SU-DHL-6 (cell line): ENCODE measurements around the gene PXN.

ENCODE experiments used
- H2AFZ ChIP-seq: fragments of 200-600 bp; sonication (generic); 2 replicates; pipeline ENCODE4 v1.6.1; 2014; ENCODE audit warnings: low read depth, mild to moderate bottlenecking, moderate library complexity, mixed read lengths, antibody characterized with exemption, low read length; ENCODE audit not compliant: severe bottlenecking
- H3F3A ChIP-seq: fragments of 200-600 bp; shearing (Covaris generic); 2 replicates; pipeline ENCODE4 v1.6.0; 2016; ENCODE audit warnings: antibody characterized with exemption, mild to moderate bottlenecking; ENCODE audit not compliant: insufficient read depth
- H3K27ac ChIP-seq: fragments of 200-600 bp; sonication (generic); 2 replicates; pipeline ENCODE4 v1.5.1; 2016; ENCODE audit warnings: low read depth, mild to moderate bottlenecking, low read length, moderate library complexity, mixed read lengths
- H3K27me3 ChIP-seq: fragments of 200-600 bp; sonication (generic), shearing (Covaris generic); 2 replicates; pipeline ENCODE4 v1.6.0; 2014; ENCODE audit warnings: mild to moderate bottlenecking, low read length
- H3K36me3 ChIP-seq: fragments of 200-600 bp; sonication (generic); 2 replicates; pipeline ENCODE4 v1.6.1; 2014; ENCODE audit warnings: mild to moderate bottlenecking, low read length, mixed read lengths
- H3K4me2 ChIP-seq: fragments of 300-600, 200-600 bp; shearing (Covaris generic), sonication (generic); 2 replicates; pipeline ENCODE4 v1.6.0; 2014; ENCODE audit warnings: low read length, low read depth, mild to moderate bottlenecking; ENCODE audit not compliant: poor library complexity, severe bottlenecking
- H3K4me3 ChIP-seq: fragments of 200-600 bp; sonication (generic); 2 replicates; pipeline ENCODE4 v1.5.1; 2014; ENCODE audit warnings: antibody characterized with exemption, low read length, mild to moderate bottlenecking, mixed read lengths; ENCODE audit not compliant: insufficient read depth, poor library complexity, severe bottlenecking
- H3K79me2 ChIP-seq: fragments of 200-600 bp; sonication (generic); 2 replicates; pipeline ENCODE4 v1.6.1; 2014; ENCODE audit warnings: mild to moderate bottlenecking, low read length, moderate library complexity; ENCODE audit not compliant: insufficient read depth
- H3K9ac ChIP-seq: fragments of 200-600 bp; sonication (generic); 2 replicates; pipeline ENCODE4 v1.7.0; 2014; ENCODE audit warnings: mild to moderate bottlenecking, low read length
- H3K9me2 ChIP-seq: fragments of 200-600 bp; sonication (generic); replicated peaks from 2 replicates; pipeline ENCODE4 v1.6.1; 2014; ENCODE audit warnings: low read length; ENCODE audit not compliant: insufficient read depth
- H3K9me3 ChIP-seq: fragments of 200-600 bp; sonication (generic); 2 replicates; pipeline ENCODE4 v1.6.1; 2014; ENCODE audit warnings: low read length, mixed read lengths; ENCODE audit not compliant: insufficient read depth
- H4K20me1 ChIP-seq: fragments of 200-600 bp; sonication (generic); 2 replicates; pipeline ENCODE4 v1.6.1; 2014; ENCODE audit warnings: low read depth, mild to moderate bottlenecking, antibody characterized with exemption, low read length, moderate library complexity, mixed read lengths
- CTCF ChIP-seq: fragments of 200-600 bp; sonication (generic); IDR thresholded peaks from one replicate; pipeline ENCODE4 v1.5.1; 2017; ENCODE audit warnings: antibody characterized with exemption, mild to moderate bottlenecking, low read length, moderate library complexity; ENCODE audit not compliant: insufficient read depth, poor library complexity, severe bottlenecking
- EZH2phosphoT487 ChIP-seq: fragments of 200-600 bp; sonication (generic), shearing (Covaris generic); conservative IDR thresholded peaks from 2 replicates; pipeline ENCODE4 v1.6.1; 2018; ENCODE audit warnings: mild to moderate bottlenecking, antibody characterized with exemption, low read length, moderate library complexity, mixed read lengths

Gene PXN

GRCh38 chr12:120200364-120200800 is 65.1 kb downstream of the PXN start:
- no peaks in the 10 kb centered on the region for H3K9me3 ChIP-seq
- no peaks in the 10 kb centered on the region for H3K9me2 ChIP-seq
- peak overlapping the region; percentile 91 for H3K27ac ChIP-seq
- H3K27me3 ChIP-seq: no peaks in the 10 kb centered on the region
- TF ChIP-seq CTCF (no peak), EZH2phosphoT487 (no peak)
- peaks cover 38% of the 10 kb centered on the region for H3K36me3 ChIP-seq
- peak overlapping the region; percentile 93 for H3K9ac ChIP-seq
- H3K4me2 ChIP-seq: peak overlapping the region; percentile 96
- H4K20me1 ChIP-seq: peaks cover 11% of the 10 kb centered on the region
- H3K79me2 ChIP-seq: peaks cover 30% of the 10 kb centered on the region
- H2AFZ ChIP-seq: no peak overlapping the region
- peak overlapping the region; percentile 62 for H3K4me3 ChIP-seq
- peaks cover 54% of the 10 kb centered on the region for H3F3A ChIP-seq

- peaks cover 38% of the 10 kb centered on the region for H3K36me3 ChIP-seq
- no peaks in the 10 kb centered on the region for H3K9me2 ChIP-seq
- TF ChIP-seq CTCF: no peak
- TF ChIP-seq EZH2phosphoT487: no peak
- H3K4me3 ChIP-seq: peak overlapping the region; percentile 62
- no peaks in the 10 kb centered on the region for H3K9me3 ChIP-seq
- H3F3A ChIP-seq: peaks cover 60% of the 10 kb centered on the region
- H2AFZ ChIP-seq: no peak overlapping the region
- H4K20me1 ChIP-seq: peaks cover 11% of the 10 kb centered on the region
- H3K4me2 ChIP-seq: peak overlapping the region; percentile 96
- peaks cover 33% of the 10 kb centered on the region for H3K79me2 ChIP-seq
- peak overlapping the region; percentile 93 for H3K9ac ChIP-seq
- H3K27me3 ChIP-seq: no peaks in the 10 kb centered on the region
- peak overlapping the region; percentile 91 for H3K27ac ChIP-seq
These were observed 65.8 kb downstream of the PXN start for GRCh38 chr12:120199595-120200306.

GRCh38 chr12:120199025-120199424 is 66.5 kb downstream of the PXN start:
- Histone ChIP-seq H3K9me2 (no peaks in the 10 kb centered on the region), H3F3A (peaks cover 60% of the 10 kb centered on the region), H3K9ac (peak overlapping the region; percentile 93), H4K20me1 (peaks cover 11% of the 10 kb centered on the region), H3K9me3 (no peaks in the 10 kb centered on the region), H3K79me2 (peaks cover 40% of the 10 kb centered on the region), H3K4me2 (peak overlapping the region; percentile 96), H3K36me3 (peaks cover 38% of the 10 kb centered on the region), H3K27ac (peak overlapping the region; percentile 91), H3K4me3 (peak overlapping the region; percentile 62), H2AFZ (no peak overlapping the region), H3K27me3 (no peaks in the 10 kb centered on the region)
- TF ChIP-seq CTCF (no peak), EZH2phosphoT487 (no peak)
